Right forelimb (tissue), 1 donor: ENCODE results near the gene KIFC3.

Experiments used
- DNase-seq: peaks from one replicate; pipeline ENCODE4 v3.0.0-alpha.2; 2018

The KIFC3 gene

DNA sequence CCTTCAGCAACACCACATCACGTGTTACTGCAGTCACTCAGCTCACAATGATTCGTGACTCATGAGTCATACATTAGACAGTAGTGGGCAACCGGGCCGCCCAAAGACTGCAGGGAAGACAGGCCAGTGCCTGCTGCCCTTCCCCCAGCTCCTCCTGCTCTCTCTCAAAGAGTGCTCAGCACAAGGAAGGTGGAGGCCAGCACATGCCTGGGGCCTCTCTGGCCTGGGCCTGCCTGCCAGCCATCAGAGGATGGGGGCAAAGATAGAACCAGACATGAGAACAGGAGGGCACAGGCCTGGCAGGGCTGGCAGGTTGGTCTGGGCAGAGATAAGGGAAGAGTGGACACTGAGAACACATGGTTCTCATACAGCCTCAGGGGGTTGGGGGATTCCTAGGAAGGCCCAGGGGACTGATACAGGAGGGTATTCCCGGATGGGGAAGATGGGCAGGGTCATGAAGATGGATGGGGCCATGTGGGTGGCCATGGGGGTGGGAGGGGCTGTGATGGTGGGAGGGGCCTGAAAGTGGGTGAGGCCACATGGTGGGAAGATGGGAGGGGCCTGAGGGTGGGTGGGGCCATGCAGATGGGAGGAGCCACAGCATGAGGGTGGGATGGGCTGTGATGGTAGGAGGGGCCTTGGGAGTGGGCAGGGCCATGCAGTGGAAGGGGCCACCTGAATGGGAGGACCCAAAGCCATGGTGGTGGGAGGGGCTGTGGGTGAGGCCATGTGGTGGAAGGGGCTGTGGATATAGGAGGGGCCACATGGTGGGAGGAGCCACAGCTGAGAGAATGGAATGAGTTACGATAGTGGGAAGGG, 37.7 kb downstream of the KIFC3 start:
- DNase-seq = no peak

DNA sequence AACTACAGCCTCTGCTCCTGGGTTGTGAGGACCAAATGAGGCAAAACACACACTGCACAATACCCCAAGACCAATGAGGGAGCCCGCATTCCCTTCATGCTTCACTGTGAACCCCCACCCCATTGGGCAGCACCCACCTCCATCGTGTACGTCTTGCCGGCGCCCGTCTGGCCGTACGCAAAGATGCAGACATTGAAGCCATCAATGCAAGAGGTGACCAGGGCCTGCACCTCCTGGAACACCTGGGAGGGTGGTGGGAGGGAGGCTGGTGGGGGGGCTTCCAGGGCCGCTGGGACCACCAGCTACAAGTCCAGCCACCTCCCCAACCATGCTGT, 38.3 kb downstream of the KIFC3 start:
- no peak for DNase-seq

DNA sequence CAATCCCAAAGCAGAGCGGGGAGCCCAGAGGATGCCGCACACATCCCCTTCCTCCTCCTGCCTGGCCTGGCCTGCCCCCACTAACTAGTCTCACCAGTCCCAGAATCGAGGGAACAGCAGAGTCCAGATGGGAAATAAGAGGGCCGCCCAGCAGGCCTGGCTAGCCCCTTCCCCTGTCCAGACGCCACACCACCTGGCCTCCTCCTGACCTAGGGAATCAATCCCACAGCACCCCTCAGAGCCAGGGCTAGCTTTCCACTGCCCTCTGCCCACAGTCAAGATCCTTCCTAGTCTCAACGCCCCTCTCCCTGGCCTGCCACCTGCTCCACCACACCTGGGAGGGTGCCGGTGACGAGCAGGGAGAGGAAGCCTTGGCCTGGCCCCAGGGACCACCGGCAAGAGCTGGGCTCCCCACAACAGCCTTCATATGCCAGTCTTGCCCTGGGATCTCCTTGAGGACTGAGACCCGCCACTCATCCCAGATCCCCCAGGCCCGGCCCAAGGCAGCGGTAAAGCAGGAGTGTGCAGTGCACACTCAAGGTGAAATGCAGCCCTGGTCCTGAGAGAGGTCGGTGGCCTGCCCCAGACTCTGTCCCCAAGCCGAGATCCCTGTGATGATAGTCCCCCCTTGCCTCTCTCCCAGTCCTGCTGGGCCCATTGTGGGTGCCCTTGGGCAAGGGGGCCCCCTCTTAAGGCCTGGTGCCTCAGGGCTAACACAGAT, 38.8 kb downstream of the KIFC3 start:
- no peak for DNase-seq

DNA sequence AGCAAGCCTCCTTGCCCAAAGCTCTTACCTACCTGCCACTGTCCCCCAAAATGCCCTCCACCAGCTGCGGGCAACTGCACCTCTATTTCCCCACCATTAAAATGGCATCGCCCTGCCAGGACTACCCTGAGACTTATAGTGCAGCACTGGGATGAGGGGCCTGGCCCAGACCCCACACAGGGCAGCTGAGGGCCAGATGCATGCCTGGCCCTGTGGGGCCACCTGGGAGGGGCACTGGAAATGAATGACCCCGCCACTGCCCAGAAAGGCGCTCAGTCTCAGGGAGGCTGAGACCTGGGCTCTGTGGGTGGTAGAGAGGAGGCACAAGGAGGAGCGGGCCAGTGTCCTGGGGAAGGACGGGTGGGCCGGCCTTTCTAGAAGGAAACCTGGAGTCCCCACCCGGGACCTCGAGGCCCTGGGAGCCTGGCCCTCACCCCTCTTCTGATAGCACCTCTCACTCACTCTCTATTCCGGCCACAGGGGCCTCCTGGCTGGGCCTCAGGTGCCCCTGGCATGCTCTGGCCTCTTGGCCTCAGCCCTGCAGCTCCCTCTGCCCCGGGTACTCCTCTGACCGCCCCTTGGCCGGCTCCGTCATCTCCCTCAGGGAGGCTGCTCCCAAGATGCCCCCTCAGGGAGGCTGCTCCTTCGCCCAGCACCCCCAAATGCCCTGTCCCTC, 39.8 kb downstream of the KIFC3 start:
- no peak for DNase-seq

DNA sequence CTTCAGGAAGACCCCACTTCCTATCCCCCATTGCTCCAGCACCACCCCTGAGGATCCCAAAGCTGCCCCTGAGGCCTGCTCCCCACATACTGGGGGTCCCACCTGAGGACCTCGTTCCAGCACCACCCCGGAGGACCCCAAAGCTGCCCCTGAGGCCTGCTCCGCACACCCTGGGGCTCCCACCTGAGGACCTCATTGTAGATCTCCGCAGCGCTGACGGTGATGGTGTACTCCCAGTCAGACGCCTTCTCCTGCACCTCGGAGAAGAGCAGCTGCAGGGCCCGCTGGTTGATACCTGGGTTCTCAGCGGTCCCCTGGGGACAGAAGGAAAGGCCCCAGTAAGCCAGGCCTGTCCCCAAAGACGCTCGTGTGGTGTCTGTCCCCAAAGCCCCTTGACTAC, 40.3 kb downstream of the KIFC3 start:
- DNase-seq = no peak

DNA sequence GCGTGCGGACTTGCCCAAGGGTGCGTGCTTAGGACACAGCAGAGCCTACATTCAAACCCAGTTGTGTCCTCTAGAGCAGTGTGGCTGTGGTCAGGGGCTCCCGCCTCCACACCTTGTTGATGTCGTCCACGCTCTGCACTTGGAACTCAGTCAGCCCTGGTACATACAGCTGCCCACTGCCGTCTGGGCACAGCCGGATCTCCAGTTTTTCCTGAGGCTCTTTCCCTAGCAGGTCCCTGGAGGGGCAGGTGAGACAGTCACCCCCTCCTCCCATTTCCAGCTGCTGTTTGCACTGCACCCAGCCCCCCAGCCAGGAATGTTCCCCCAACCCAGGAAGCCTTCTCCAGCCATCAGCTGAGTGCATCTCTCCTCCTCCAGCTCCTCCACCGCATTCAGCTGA, 41.0 kb downstream of the KIFC3 start:
- no peak for DNase-seq

DNA sequence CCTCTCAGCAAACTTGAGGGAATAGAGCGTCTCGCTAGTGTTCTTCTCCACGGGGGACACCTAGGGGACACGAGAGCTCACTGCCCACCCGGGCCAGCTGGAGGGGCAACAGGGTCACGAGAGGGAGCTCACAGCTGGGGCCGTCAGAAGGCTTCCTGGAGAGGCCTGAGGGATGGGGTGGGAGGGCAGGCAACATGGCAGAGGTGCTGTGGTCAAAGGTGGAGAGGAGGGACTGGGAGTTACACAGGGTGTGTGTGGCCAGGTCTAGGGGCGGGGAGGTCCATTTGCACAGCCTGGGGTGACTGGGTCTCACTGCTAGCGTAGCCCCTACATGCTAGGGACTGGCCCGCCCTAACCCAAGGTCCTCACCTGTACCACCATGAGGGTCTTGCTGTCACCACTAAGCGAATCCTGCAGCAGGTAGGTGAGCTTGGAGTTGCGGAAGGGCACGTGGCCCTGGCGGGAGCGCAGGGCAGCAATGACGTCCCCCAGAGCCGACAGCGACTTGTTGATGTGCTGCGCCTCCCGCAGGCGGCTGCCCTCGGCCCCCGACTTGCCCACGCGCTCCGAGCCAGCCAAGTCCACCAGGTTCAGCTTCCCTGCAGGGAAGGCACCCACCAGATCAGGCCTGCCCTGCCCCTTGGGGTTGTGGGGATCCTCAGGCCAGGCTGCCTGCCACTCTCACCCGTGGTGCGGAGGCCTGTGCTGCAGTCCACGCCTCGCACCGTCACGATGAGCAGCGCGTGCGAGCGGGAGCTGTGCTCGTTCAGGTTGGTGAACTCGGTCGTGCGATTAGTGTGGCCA, 41.7 kb downstream of the KIFC3 start:
- DNase-seq = peak; percentile 34

DNA sequence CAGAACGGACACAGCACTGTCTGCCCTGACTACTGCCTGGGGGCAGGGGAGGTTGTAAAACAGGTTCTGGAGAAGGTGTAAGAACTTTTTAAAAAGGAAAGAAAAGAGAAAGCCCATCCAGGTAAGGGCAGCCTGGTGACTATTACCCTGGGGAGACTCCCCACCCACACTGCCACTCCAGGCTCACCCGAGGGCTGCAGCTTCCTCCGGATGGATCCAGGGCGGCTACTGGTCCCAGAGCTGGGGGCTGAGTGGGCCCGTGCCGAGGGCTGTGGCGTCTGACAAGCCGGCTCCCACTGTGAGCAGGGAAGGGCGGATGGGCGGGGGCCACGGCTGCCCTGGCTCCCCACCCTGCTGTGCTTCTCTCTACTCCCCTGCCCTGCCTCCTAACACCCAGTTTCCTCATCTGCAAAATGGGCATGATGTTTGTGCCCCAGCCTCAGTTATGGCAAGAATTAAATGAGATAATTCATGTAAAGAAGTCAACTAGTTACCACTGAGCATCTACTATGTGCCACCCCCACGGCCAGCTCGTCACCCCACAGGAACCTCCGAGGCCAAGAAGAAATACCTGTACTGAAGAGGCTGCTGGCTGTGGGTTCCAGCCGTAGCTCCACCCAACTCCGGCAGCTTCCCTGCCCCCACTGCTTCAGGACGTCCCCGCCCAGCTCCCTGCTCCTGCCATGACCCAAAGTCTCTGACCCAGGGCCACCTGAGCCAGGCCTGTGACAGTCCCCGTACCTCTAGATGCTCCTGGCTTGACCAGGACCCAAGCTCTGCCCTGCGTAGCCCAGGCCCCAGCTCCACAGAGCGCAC, 42.5 kb downstream of the KIFC3 start:
- no peak for DNase-seq

DNA sequence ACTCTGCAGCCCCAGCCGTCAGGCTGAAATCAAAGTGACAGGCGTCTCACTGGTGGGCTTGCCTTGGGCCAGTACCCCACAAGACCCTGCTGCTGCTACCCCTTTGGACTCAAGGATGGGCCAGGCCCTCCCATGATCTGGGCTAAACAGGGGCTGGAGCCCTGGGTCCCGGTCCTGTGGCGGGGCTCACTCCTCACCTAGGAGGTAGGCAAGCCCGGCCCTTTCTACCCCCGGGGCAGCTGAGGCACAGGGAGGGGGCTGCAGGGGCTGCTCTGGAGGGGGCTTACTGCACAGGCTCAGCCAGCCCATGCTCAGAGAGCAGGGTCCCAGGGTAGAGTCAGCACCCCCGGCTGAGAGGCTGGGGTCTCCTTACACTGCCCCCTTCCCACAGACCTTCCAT, 43.2 kb downstream of the KIFC3 start:
- no peak for DNase-seq

DNA sequence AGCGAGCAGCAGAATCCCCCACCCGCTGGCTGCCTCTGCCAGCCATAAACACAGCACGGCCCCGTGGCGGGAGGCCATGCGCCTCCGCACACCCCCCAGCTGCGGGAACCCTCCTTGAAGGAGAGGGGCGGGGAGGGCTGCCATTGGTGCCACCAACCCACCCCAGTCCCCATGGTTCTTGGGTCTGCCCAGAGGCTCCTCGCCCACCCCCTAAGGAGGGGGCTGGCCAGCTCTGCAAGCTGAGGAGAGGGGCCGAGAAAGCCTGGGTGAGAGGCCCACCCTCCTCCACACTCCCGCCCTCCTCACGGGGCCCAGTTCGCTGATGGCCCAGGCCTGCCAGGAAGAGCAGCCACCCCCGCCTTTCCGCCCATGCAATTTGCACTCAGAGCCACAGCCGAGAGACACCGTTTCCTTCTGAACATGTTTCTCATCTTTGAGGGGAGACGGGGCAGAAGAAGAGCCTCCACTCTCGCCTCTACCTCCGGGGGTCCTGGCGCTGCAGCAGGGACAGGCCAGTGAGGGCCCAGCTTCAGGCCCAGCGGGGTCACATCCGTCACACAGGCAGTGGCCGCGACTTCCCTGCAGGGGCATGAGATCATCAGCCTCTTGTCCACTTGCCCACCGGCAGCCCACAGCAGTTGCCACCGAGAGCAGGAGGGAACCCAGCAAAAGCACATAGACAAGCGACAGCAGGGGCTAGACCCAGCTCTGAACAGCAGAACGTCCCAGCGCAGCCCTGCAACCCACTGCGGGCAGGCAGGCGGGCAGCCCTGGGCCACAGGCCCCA, 43.8 kb downstream of the KIFC3 start:
- DNase-seq = peak; percentile 43

DNA sequence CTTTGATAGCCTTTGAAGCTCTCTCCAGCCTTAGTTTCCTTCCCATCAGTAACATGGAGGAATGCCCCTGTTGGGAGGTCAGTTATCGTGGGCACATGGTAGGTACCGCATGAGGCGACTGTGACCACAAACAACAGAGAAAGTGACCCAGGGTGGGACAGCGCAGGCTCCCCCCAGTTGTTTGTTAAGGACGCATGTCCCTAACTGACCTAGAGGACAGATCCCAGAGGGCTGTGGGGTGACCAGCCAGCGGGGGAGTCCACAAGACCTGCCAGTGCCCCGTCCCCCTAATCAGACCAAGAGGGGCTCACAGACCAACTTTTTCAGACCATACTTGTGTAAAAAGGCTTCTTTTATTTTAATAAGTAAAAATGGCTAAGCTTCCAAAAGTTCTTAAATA, 44.4 kb downstream of the KIFC3 start:
- DNase-seq = peak; percentile 37

DNA sequence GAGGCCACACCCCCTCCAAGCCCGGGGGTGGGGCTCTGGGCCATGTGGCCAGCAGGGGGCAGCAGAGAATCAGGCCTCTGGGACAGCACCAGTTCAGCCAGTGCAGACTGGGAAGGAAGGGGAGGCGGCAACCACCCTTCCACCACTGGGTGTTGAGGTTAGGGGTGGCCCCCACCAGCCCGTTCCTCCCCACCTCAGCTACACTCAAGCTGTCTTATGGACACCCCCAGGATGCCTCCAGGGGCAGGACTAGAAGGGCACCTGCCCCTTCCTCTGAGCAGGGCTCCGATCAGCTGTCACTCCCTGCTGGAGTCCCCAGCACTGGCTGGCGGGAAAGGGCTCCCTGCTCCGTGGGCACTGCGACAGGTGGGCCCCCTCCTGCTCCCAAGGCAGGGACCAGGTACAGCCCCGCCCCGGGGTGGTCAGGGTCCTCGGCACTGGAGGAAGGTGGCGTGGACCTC, 44.9 kb downstream of the KIFC3 start:
- DNase-seq = peak; percentile 91

DNA sequence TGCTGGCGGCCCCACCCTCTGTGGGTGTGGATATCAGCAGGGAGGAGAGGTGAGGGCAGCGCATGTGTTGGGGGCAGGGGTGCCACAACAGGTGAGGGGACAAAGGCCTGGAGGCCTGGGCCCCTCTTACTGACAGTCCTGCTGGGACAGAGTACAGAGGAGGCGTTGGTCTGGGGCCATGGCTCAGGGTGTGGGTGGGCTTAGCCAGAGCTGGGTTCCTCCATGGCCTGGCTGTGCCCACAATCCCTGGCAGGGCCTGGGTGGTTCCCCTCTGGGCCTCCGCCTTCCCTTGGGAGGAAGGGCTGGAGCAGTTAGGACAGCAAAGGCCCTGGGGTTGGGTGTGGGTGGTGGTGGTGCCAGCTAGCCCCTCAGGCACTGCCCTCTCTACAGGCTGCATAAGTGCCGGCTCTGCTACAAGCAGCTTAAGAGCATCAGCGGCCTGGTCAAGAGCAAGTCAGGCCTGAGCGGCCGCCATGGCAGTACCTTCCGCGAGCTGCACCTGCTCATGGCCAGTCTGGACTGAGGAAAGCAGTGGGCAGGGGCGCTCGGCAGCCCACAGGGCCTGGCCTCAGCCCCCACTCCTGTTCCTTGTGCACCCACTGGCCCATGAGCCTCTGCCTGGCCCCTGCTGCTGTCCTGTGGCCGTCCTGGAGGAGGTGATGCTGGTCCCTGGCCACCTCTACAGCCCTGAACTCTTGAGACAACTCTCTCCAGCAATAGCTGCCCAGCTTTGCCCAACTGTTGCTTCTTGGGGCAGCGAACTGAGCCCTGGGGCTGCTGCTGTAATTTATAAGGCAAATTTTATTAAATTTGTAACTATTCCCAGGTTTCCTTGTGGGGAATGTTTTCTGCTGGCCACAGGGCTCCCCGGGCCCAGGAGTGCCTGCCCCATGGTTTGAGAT, 45.6 kb downstream of the KIFC3 start:
- peak; percentile 44 for DNase-seq

DNA sequence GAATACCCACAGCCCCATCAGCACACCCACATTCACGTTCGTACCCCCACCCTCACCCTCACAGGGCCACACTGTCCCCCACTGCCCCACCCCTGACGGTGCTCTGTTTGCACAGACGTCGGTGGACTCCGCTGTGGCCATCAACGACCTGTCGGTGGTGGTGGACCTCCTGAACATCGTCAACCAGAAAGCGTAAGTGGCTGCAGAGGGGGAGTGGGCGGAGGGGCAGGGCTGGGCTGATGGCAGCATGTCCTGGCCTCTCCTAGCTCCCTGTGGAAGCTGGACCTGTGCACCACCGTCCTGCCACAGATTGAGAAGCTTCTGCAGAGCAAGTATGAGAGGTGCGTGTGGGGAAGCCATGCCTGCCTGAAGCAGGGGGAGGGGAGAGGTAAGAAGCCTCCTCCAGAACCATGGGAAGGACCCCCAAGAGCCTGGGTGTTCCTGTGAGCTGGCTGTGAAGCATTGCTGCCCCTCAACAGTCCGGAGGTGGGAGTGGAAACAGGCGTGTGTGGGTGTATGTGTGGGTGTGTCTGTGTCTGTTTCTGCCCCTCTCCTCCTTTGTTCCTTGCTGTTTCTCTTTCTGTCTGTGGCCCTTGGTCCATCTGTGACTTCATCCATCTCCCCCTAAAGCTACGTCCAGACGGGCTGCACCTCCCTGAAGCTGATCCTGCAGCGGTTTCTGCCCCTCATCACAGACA, 46.4 kb downstream of the KIFC3 start:
- DNase-seq = peak; percentile 34

DNA sequence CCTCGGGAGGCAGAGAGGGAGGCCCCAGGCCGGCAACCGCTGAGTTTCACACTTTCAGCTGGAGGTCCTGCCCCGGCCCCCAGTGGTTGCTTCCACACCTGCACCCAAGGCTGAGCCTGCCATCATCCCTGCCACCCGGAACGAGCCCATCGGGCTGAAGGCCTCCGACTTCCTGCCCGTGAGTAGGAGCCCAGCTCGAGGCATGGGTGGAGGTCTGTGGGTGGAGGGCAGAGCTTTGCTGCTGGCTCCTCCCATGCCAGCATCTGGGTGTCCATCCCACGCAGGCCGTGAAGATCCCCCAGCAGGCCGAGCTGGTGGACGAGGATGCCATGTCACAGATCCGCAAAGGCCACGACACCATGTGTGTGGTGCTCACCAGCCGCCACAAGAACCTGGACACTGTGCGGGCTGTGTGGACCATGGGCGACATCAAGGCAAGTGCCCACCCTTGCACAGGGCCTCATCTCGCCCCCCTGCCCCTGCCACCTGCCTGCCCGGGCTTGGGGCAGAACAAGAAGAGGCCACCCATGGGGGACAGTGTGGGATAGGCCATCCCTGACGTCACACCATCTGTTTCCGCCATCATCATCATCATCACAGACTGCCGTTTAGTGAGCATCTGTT, 47.1 kb downstream of the KIFC3 start:
- DNase-seq = no peak

DNA sequence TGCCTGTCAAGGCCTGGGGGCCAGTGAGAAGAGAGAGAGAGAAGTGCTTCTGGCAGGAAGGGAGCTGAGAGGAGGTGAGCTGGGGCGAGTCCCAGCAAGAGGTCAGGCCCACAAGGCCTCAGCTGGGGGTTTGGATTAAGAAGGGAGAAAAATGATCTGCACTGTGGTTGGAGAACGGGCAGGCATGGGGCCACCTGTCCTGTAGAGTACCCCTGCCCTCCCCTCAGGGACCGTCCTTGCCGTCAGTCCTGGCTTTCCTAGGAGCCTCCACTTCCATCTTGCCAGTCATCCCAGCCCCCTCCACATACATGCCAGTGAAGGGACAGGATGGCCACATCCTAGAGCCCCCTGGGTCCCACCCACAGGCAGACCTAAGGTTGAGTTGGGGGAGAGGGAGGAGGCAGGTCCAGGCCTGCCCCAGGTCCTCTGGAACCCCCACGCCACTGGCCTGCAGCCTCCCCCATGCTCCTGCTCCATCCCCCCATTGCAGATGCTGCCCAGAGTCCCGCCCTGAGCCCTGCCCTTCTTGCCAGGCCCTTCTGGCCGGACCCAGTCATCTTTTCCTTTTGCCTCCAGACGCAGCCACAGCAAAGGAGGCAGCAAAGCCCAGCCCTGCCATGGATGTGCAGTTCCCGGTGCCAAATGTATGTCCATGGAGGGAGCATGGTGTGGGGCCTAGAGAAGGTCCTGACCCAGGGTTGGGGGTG, 47.8 kb downstream of the KIFC3 start:
- peak; percentile 37 for DNase-seq

DNA sequence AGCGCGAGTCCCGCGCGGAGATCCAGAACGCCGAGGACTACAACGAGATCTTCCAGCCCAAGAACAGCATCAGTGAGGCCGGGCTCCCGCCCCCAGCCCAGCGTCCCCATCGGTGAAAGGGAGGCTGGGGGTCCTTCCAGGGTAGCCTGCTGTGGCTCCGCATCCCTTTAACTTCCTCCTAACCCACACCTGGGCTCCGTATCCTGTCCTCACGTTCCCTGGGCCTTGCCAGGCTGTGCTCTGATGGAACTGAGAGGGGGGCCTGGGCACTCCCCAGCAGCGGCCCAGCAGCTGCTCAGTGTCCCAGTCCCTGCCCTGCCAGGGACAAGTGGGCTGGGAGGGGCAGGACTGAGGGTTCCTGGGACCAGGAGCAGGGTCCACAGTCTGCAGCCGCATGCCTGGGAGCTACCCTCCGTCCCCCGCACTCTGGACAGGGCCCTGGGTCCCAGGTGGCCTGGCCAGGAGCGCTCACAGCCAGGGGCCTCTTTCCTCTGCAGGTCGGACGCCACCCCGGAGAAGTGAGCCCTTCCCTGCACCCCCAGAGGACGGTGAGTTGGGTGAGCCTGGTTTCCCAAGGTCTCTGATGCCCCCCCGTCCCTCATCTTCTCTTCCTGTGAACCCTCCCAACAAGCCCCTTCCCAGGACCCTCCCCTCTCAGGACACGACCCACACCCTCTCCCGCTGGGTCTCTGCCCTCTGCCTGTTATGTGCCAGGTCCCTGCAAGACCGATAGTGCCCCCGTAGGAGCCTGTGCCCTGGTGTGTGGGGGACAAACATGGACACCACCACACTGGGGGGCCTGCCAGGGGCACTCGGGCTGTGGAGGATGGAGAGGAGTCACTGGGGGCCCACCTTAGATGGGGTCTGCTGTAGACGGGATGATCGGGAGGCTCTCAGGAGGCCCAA, 48.6 kb downstream of the KIFC3 start:
- DNase-seq = peak; percentile 36
